ENCODE data around the gene CEP85L.

Gene CEP85L

DNA sequence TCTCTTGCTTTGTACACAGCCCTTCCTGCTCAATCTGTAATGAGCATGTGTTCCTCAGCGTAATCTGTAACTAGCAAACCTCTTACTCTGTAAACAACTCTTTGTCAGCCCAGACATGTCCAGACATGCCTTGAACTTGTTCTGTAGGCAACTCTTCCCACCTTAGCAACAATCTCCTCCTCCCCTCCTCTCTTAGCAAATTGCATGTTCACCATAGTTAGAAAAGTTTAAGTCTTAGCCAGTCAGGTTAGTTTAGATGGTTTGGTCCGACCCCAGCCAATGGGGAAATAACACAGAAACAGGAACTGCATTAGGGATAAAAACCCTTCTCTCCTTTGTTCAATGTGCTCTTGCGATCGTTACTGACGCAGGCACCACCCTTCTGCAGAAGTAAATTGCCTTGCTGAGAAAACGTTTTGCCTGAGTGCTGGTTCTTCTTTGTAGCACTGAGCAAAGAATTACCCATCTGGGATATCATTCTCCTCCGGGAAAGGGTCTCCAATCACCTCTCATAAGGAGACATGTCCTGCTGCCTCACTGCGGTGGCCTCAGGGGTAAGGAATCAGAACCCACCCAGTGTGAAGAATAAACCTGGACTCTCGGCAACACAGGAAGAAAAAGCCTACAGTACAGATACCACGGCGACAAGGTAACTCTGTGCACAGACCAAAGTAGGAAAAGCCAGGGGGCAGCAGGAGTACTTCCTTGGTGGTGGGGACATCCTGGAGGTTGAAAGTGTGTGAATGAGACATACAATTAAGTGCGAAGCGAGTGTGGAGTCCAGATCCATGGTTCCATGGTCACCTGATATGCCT is 77.1 kb downstream of the CEP85L start:
- DNase-seq = no peak

DNA sequence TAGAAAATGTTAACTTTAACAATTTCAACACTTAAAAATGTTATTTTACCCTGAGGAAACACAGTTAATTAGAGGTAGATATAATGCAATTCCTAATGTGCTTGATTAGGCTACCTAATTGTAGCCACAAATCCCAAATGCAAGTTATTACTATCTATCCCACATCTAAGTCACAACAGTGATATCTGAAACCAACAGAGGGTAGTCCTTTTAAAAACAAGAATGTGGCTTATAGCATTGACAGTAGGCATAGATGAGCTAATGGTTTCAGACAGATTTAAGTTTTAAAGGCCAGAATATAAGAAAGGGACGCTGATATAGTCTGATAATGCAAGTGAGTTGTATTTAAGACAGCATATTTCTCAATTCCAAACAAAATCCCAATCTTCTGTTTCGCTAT is 80.3 kb downstream of the CEP85L start:
- DNase-seq = no peak

DNA sequence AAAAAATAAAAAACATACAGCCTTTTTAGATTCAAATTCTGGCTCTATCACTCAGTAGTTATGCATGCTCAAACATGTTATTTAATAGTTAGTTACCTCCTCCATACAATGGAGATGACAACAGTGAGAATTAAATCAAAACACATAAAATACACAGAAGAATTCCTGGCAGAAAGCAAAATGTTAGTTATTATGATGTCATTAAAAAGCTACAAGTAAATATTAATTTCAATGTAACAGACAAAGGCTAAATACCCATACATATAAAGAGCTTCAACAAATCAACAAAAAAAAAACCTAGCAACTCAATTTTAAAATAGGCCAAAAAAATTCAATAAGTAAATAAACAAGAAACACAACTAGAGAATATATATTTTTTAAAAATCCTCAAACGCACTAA is 81.9 kb downstream of the CEP85L start:
- no peak for DNase-seq

DNA sequence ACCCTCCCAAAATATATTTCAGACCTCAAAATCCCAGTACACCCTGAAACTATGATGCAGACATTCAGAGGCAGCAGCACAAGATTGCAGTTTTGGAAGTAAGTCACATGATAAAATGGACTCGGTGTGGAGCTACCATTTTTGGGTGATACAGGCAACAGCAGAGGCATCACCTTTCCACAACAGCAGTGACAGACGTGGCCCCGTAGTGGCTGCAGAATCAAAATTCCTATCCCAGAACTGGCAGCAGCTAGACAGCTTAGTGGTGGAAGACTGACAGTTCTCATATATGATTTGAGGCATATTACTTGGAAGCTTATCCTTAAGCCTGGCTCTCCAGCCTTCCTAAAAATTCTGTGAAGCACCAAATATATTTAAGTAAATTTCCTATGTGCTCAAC is 83.4 kb downstream of the CEP85L start:
- DNase-seq = no peak

DNA sequence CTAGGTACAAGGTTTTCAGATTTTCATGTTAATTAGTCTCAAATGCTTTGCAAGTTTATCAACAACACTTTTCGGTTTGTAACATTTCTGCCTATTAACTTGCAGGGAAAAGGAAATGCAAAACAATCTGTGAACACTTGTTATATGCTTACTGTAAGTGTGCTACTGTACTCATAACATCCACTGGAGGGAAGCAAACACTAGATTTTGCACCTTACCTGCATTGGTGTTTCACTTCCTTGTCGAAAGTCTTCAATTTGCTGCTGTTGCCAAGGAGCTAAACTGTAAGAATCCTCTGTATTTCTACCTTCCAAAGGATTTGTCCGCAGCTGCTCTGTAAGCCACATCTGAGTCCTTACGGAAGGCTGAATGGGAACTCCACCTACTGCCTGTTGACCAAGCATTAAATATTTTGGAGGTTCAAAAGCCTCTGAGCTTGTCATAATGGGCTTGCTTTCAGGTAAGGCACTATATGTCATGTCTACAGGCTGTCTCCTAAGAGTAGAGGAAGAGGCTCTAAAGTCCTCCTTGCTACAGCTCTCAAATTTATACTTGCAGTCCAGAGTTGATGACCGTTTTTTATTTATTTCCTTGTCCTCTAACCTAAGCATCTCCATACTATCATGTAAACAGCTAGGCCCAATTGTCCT is 86.0 kb downstream of the CEP85L start:
- DNase-seq = no peak

DNA sequence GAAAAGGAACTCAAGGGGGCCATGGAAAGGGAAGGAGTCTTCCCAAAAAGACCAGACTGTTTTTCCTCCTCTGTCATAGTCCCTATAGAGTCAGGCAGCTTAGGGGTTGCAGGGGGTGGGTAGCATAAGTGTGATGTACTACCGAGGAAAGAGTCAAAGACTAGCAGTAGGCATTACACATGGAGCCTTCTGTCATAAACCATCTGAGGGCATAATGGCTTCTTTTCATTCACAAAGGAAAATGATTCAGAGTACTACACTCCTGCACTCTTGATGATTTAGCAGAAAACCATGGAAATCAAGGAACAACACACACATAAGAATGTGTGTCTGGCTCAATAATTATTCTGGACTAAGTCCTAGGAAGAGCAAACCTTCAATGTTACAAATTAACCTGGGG is 88.4 kb downstream of the CEP85L start:
- no peak for DNase-seq

DNA sequence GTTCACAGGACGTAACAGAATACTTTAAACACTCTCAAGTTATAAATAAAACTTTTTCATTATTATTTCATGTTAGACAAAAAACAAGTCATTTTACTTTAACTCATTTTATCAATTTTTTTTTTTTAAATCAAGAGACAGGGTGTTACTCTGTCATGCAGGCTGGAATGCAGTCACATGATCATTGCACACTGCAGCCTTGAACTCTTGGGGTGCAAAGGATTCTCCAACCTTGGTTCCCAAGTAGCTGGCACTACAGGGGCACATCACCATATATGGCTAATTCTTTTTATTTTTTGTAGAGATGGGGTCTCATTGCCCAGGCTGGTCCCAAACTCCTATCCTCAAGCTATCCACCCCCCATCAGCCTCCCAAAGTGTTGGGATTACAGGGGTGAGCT is 89.1 kb downstream of the CEP85L start:
- no peak for DNase-seq

DNA sequence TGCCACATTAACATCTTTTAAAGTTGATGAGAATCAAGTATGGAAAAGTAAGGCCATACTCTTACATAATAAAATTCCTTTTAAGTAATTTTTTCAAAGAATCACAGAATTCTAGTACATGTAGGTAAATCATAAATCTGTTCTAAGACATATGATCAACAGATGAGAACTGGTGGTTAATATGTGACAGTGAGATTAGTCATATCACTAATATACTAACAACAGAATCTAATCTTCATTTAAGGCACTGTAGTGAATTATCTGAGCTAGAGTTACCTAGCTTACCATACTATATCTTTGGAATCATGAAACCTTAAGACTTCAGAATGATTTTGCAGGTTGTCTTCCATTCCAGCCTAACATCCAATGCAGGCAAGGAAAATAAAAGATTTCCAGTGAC is 91.7 kb downstream of the CEP85L start:
- no peak for DNase-seq

DNA sequence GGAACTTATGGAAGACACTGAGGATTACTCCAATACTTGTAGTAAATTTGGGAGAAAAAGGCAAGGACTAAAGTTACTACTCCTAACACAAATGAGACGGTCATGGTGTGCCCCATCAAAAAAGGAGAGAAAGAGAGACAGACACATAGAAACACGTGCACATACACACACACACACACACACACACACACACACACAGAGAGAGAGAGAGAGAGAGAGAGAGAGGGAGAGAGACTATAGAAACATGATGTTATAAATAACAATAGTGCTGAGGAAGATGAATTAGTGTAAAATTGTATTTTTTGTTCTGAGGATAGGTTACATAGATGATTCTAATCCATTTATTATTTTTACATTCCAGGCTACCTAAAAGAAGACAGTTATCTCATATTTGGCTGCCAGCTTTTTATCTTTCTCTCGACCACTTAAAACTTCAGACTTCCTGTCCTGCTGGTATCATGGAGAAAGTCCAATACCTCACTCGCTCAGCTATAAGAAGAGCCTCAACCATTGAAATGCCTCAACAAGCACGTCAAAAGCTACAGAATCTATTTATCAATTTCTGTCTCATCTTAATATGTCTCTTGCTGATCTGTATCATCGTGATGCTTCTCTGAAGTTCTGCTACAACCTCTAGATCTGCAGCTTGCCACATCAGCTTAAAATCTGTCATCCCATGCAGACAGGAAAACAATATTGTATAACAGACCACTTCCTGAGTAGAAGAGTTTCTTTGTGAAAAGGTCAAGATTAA is 92.8 kb downstream of the CEP85L start:
- DNase-seq = no peak

DNA sequence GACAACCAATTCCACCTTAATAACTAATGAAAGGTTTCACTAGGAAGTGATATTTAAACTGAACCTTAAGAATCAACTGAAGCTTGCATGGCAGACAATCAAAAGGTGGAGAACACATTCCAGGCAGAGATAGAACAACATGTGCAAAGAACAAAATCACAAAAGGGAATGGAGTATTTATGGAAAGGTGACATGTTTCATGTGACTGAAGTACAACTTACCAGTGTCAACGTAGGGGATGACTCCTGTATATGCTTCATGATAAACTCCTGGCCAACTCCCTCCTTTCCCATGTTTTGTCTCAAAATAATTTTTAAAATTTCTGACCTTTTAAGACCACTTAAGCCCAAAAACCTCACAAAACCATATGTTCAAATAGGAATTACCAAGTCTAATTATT is 96.7 kb downstream of the CEP85L start:
- DNase-seq = no peak

DNA sequence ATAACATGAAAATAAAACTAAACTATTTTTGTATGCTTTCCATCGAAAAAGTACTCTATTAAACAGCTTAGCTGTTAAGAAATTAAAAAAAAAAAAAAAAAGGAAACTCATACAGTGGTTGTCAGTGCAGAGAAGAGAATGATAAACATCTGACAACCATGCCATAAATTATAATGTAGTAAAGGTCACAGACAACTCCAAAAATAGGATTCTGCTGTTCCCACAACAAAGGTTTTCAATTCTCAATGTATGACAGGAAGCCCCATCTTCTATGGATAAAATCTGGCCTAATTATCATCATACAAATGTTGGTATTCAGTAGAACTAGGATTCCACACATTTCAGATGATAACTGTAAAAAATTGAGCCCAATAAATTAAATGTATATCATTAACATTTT is 98.3 kb downstream of the CEP85L start:
- no peak for DNase-seq

DNA sequence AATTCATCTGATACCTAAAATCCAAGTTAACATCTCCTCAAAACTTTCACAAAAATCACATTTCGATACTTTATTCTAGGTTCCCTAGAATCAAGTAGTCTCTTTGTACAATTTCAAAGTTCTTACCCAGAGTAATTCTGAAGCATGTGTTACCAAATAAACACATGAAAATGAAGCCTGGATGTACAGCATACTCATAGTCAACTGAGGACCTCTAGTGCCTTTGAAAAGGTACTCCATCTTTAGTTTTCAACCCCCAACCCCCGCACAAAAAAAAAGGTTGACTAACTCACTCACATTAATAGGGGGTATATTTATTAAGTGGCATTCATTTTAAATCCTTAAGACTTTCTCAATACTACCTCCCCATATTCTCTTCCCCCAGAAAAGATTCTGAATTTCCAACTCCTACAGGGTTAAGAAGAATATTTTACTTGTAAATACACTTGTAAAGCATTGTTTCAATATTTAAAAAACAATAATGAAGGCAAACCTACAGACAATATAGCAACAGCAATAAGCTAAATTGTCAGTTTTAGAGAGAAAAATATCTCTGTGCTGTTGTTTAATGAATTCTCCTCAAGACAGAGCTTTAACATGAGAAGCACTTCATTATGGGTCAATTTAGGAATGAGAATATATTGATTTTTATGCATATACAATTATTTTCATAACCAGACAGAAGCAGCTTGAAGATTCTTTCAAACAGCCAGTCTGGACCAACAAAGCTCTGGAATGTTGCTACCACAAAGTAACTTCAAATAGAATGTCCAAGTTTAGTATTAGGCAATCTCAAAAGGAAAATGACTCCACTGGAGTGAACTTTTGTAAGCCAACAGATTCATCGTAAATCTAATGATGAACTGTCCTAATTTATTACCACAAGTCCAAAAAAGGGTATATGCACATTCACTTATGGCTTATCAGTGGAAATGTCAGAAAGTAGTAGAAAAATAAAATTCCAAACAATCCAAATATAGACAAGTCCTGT is 100.0 kb downstream of the CEP85L start:
- no peak for DNase-seq

DNA sequence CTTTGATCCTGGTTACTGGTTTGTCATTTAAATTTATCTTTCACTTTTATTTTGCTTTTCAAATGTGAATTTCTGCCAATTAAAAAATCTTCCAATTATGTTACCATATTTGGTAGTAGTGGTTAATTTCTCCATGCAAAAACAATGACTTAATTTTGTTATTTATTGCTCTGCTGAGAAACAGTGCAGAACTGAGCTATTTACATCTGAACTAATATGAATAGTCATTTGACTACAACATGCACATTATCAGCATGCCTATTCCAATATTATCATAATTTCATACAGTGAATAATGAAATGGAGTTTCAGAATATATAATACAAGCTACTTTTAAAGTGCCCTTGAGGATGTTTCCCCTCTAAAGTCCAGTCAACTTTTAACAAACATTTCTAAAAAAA is 102.8 kb downstream of the CEP85L start:
- no peak for DNase-seq

DNA sequence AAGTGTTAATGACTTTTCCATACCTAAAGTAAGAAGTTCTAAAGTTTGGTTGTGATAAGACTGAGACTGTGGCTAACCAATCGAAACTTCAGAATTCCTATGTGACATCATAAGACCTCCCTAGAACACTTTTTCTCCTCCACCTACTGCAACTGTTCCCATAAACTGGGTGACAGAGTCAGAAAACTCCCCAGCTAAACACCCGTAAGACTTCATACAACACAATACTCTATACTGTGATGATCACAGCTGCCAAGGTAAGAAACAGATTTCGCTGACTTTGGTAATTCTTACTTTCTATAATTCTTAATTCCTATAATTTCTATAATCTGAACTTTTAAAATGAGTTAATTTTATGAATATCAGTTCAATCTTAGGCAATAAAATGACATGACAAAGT is 103.3 kb downstream of the CEP85L start, which contains the start of gene PLN:
Gene PLN, plus strand, starts transcription at position 161 of the 400 bp plus-strand sequence. CDS start 10,626 bp downstream, outside the sequence.
- DNase-seq = no peak

DNA sequence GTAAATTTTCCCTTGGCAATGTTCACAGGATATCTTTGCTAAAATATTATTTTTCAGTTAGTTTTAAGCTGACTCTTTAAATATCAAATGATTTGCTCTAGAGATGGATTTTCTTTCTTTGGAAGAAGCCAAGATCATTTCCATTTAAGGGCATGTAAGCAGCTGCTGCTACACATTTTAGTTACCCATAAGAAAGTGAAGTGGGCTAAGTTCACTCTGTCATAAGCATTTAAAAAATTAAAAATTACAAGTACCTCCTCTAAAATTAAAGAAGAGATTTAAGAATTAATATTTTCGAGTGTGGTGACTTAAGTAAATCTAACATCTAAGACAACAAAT is 104.5 kb downstream of the CEP85L start:
- DNase-seq = no peak

DNA sequence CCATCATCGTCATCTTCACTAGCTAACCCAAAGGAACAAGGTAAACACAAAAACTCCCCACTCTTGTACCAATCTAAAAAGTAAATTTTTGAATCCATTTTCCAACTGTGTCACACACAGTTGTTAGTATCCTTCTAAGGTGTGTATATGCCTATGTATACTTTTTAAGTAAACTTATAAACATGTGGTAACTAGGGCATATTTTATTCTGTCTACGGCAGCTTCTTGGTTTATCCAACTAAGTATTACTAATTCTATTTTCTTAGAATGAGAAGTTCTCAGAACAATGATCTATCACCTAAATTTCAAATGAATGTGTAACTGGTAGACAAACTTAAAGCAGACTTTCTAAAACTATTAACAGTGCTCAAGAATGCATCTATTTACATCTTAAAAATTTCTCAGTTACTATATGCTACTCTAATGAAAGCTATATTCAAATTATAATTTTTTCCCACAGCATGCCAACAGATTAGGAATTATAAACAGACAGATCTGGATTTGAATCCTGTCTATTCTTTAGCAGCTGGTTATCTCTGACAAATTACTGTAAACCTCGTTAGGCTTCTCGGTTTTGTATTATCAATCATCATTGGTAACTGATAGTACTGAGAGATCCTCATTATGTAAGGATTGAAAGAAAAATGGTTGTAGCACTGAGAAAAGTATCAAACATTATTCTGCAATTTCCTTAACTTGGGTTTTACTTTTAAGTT is 105.1 kb downstream of the CEP85L start:
- no peak for DNase-seq

DNA sequence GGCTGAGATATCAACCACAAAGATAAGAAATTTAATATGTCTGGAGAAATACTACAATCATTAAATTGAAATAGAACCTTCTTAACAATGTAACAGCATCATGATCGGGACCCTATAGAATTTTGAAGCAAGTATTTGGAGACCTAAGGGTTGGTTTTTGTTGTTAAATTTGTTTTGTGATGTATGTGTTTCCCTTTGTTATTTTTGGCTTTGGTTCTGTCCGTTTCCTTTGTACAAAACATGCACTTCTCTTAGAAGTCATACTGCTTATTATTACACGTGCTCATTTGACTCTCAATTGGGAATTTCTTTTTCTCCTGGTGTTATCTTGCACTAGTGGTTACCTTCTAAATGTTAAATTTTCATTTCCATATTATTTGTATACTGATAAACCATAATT is 107.3 kb downstream of the CEP85L start:
- no peak for DNase-seq

DNA sequence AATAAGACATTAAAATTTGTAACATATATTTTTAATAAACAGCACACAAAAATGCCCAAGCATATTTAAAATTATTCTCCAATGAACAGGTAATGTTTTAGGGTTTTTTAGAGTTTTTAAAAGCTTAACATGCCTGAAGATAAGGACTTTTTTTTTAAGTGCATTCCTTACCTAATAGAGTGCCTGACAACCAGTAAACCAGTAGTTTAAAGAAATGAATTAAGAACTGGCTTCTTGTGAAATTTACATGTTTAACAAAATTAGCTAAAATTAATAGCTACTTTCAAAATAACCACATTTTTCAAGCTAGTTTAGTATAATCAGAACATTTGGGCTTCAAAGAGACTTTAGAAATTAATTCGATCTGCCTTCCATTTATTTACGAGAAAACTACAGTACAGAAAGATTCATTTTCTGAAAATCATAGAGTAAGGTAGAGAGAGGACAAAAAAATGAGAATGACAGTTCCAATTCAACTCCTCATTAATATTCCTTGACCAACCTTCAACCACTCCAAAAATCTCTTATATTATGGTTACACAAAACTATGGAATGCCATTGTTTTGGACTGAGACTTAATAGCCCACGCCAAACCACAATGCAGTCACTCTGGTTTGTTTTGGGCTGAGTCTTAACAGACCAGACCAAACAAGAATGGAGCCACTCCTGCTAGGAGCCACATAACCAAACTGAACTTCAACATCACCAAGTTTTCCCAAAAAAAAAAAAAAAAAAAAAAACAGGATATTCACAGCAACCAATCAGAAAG is 109.0 kb downstream of the CEP85L start:
- no peak for DNase-seq

DNA sequence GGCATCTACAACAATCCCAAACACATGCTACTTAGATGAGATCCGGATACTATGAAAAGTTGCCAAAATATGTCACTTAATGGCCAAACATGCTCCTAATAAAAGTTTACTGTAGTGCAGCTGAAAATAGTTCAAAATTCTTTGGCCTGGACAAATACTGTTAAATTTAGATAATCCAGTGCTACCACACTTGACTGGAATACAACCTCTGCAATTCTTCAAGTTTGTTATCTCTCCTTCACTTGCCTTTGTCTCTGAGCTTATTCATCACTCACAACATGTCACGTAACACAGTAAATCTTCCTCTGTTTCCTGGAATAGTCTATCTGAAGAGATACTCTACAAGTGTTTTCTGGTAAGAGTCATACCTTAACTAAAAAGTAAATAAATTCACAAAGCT is 113.8 kb downstream of the CEP85L start:
- DNase-seq = no peak

DNA sequence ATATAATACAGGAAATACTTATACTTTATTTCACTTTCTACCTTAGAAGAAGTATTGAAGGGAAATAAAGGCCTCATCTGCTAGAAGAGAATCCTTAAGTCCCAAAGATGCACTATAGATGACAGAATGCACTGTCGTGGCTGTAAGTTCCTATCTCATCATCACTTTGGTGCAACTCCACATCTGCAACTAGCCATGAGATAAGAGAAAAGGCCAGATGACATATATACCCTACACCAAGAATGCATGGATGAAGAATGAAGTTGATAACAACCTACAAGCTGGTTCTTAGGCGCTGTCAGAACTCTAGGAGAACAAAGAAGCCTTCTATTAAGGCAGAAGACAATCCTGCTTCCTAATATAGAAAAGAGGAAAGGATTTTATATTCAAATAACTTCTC is 114.9 kb downstream of the CEP85L start:
- no peak for DNase-seq

DNA sequence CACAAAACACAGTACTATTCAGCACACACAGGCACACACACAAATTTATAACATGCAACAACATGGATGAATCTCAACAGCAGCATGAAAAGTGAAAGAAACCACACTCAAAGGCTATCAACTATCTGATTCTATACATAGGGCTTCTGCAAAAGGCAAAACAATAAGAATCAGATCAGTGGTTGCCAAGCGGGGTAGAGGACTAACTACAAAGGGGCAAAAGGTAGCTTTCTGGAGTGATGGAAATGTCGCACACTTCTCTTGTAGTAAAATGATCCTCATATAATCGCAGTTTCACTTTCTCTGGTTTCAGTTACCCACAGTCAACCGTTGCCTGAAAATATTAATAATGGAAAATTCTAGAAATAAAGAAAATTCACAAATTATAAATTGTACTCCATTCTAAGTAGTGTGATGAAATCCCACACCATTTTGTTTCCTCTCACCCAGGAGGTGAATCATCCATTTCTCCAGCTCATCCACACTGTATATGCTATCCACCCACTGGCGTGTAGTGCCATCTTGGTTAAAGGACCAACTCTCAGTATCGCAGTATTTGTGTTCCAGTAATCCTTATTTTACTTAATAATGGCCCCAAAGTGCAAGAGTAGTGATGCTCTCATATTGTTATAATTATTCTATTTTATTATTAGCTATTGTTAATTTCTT is 116.1 kb downstream of the CEP85L start:
- DNase-seq = no peak
